Muscle of leg (tissue), 11 donors: ENCODE data around the gene ASIC4. TPM values are rescaled to one million over a fixed set of nuclear protein-coding genes. Genes with fewer than 3 reads are reported as not detected.
A peak's percentile ranks its signal among the peaks of the same experiment; 100 is the strongest.

Experiments
- DNase-seq: peaks from one replicate; pipeline ENCODE4 v3.0.0; 2013
- H3K27ac ChIP-seq: one replicate; pipeline ENCODE4 v1.5.1; 2013; ENCODE audit warnings: mild to moderate bottlenecking, low read length, control low read depth
- H3K27me3 ChIP-seq: one replicate; pipeline ENCODE4 v1.6.1; 2013; ENCODE audit warnings: low read length; ENCODE audit not compliant: control insufficient read depth, insufficient read depth
- H3K36me3 ChIP-seq: one replicate; pipeline ENCODE4 v1.6.1; 2013; ENCODE audit warnings: low read length; ENCODE audit not compliant: control insufficient read depth, insufficient read depth
- H3K4me1 ChIP-seq: one replicate; pipeline ENCODE4 v1.6.1; 2013; ENCODE audit warnings: low read length; ENCODE audit not compliant: control insufficient read depth, insufficient read depth
- H3K4me3 ChIP-seq: one replicate; pipeline ENCODE4 v1.5.1; 2013; ENCODE audit warnings: low read length, control low read depth
- H3K9me3 ChIP-seq: replicated peaks from 2 replicates; pipeline ENCODE4 v1.6.1; 2013; ENCODE audit warnings: low read depth, low read length; ENCODE audit not compliant: control insufficient read depth
- WGBS: methylation state at CpG from one replicate; pipeline ENCODE4 v1.1.5; 2013; ENCODE audit warnings: missing lambda C conversion rate; ENCODE audit not compliant: insufficient coverage; 5-methylcytosine and 5-hydroxymethylcytosine counted together
- polyA plus RNA-seq, 8 donors: library from polyadenylated mRNA; unstranded; fragments of 120-200 nt; gene quantifications; one replicate each; pipeline versions ENCODE4 v1.2.1 to v1.2.3, GENCODE V29; 2013; ENCODE audit warnings: inconsistent platforms in 1 of 8, low replicate concordance in 1 of 8; ENCODE audit not compliant: insufficient read length in 8 of 8, insufficient read depth in 1 of 8
- total RNA-seq: library from RNA; stranded (reverse); fragments of 120-200 nt; gene quantifications from one replicate; pipeline ENCODE4 v1.2.4, GENCODE V29; 2013

ASIC4 gene
- total and polyA plus RNA-seq, 9 donors, result 0.12 to 0.51 (median 0.35) TPM

DNA sequence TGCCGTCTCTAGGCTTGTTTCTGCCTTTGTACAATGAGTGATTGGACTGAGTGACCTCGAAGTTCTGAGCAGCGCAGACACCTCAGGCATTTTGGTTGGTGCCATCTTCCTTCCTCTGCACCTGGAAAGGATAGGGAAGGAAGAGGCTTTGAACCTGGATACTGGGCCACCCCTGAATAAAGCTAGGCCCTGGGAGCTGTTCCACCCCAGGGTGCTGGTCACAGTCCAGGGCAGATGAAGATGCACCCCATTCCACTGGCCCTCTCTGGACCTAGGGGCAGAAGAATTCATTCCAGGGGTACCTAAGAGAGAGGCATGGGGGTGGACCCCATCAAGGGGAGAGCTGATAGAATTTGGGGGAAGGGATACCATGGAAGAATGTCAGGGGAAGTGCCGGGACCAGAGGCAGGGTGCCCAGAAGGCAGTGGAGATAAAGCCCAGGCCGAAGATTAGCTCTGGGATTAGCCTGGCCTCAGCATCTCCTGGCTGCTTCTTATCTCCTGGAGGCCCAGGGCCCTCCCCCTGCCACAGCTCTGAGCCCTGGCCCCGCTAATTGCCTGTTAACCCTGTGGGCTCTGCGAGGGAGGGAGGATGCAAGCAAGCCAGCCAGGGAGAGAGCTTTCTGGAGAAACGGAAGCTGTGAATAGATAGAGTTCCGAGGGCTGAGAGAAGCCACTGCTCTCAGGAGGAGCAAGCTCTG is 11.4 kb downstream of the ASIC4 start:
- Histone ChIP-seq H3K4me1 (peaks cover 39% of the 10 kb centered on the region), H3K27ac (no peak overlapping the region), H3K27me3 (peaks cover 82% of the 10 kb centered on the region), H3K4me3 (no peak overlapping the region), H3K9me3 (no peaks in the 10 kb centered on the region), H3K36me3 (no peaks in the 10 kb centered on the region)
- WGBS, result 74% methylated on average over 4 of the region's 9 CpGs
- DNase-seq, result no peak

DNA sequence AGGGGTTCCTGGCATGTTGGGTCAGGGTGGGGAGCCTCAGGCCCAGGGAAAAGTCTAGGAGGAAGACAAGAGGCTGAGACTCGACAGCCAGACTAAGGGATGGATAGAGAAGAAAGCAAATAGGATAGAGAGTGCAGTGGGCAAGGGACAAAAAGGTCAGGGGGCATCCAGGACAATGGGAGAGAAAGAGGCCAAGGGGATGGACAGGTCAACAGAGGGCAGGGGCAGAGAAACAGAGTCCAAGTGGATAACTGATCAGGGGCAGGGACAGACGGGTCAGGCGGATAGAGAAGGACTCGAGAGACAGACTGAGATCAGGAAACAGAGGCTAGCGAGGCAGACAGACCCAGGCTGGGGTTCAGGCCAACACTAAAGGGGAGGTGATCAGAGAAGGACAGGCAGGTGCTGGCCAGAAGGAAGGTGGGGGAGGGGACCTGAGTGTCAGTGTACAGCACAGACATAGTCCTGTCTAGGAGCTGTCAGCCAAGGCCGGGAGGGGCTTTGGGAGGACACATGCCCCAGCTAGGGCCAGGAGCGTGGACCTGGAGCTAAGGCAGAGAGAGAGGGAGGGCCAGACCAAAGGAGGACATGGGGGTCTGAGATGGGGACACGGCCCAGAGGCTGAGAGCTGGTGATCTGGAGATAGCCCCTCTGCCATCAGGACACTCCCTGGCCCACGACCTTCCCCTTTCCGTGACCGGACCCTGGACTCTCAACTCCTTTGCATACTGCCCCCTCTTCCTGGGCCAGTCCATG is 12.2 kb downstream of the ASIC4 start:
- Histone ChIP-seq H3K27me3 (peaks cover 76% of the 10 kb centered on the region), H3K27ac (no peak overlapping the region), H3K9me3 (no peaks in the 10 kb centered on the region), H3K4me1 (peaks cover 31% of the 10 kb centered on the region), H3K4me3 (no peak overlapping the region), H3K36me3 (no peaks in the 10 kb centered on the region)
- DNase-seq, result no peak
- WGBS, result 54% methylated on average over 10 of the region's 11 CpGs

DNA sequence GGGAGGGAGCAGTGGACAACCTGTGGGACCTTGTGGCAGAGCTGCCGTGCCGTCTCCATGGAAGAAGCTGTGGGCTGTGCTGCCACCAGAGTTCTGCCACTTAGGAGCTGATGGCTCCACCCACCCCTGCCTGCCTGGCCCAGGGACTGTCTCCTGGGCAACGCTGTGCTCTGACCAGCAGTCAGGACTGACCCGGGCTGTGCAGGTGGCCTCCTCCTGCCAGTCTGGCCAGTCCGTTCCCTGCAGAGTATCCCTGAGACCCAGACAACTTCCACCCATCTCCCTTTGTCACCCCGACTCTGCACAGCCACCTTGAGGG is 12.8 kb downstream of the ASIC4 start:
- no peak for DNase-seq

GRCh38 chr2:219527472-219527871 is 13.2 kb downstream of the ASIC4 start:
- peaks cover 22% of the 10 kb centered on the region for H3K4me1 ChIP-seq
- DNase-seq, result no peak
- H3K36me3 ChIP-seq, result no peaks in the 10 kb centered on the region
- no peak overlapping the region for H3K4me3 ChIP-seq
- H3K27ac ChIP-seq, result no peak overlapping the region
- H3K9me3 ChIP-seq, result no peaks in the 10 kb centered on the region
- peaks cover 74% of the 10 kb centered on the region for H3K27me3 ChIP-seq
- WGBS, result 60% methylated on average over 1 of the region's 5 CpGs

More for the DNA sequence above, 12.8 kb downstream of the ASIC4 start:
- Histone ChIP-seq H3K27me3 (peaks cover 76% of the 10 kb centered on the region), H3K4me3 (no peak overlapping the region), H3K36me3 (no peaks in the 10 kb centered on the region), H3K4me1 (peaks cover 26% of the 10 kb centered on the region), H3K27ac (no peak overlapping the region), H3K9me3 (no peaks in the 10 kb centered on the region)
- 28% methylated on average over 5 of the region's 6 CpGs for WGBS

DNA sequence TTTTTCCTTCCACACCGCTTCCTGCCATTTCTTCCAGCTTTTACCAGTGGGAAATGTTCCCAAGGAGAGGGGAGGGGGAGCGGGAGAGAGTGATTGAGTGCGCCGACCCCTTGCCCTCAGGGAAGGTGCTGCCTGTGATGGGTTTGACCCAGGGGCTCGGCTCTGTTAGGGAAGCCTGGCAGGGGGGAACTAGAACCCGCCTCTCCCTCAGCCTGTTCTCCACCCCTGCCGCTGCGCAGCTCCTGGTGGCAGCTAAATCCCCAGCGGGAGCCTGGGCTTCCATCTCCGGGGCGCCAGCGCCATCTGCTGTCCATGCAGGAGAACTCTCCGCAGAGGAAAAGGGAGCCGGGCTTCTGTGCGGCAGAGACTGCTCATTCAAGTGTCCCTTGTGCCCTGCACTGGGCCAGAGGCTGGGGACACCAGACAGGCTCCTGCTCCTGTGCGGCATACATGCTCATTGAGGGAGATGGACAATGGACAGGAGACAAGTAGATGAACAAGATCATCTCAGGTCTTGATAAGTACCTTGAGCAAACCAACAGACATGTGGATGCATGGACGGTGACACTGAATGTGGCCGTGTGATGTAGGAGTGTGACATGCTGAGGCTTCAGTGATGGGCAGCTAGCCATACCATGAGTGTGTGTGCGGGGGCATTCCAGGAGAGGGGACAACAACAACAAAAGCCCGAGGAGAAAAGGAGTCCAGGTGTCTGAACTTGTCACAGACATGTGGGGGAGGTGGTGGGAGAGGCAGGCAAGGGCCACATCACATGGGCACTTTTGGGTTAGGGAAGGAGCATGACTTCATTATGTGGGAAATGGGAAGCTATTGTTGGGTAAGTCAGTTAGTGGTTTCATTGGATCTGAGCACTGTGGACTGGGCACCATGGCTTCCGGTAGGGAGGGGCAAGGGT is 16.0 kb downstream of the ASIC4 start:
- DNase-seq, result peak; percentile 88
- peak overlapping the region; percentile 11 for H3K4me3 ChIP-seq
- peaks cover 15% of the 10 kb centered on the region for H3K4me1 ChIP-seq
- 15% methylated on average over 16 of the region's 21 CpGs for WGBS
- H3K27ac ChIP-seq, result no peak overlapping the region
- peaks cover 55% of the 10 kb centered on the region for H3K27me3 ChIP-seq
- H3K36me3 ChIP-seq, result no peaks in the 10 kb centered on the region
- H3K9me3 ChIP-seq, result no peaks in the 10 kb centered on the region

- H3K27me3 ChIP-seq, result peaks cover 42% of the 10 kb centered on the region
- DNase-seq, result no peak
- WGBS, result 69% methylated on average over 14 of the region's 20 CpGs
Measured at GRCh38 chr2:219531639-219532377, 17.5 kb downstream of the ASIC4 start.

GRCh38 chr2:219532378-219532649 is 18.0 kb downstream of the ASIC4 start:
- Histone ChIP-seq H3K36me3 (no peaks in the 10 kb centered on the region), H3K4me1 (peaks cover 8% of the 10 kb centered on the region), H3K27me3 (peaks cover 39% of the 10 kb centered on the region), H3K27ac (no peak overlapping the region), H3K9me3 (no peaks in the 10 kb centered on the region), H3K4me3 (no peak overlapping the region)
- no peak for DNase-seq
- WGBS, result 82% methylated on average over 8 of the region's 8 CpGs

More at GRCh38 chr2:219531639-219532377, 17.5 kb downstream of the ASIC4 start:
- Histone ChIP-seq H3K36me3 (no peaks in the 10 kb centered on the region), H3K27ac (no peak overlapping the region), H3K4me3 (no peak overlapping the region), H3K4me1 (peaks cover 12% of the 10 kb centered on the region), H3K9me3 (no peaks in the 10 kb centered on the region)

- H3K27ac ChIP-seq, result no peak overlapping the region
- H3K36me3 ChIP-seq, result peaks cover 8% of the 10 kb centered on the region
- no peak for DNase-seq
- peaks cover 30% of the 10 kb centered on the region for H3K27me3 ChIP-seq
- H3K4me1 ChIP-seq, result peaks cover 22% of the 10 kb centered on the region
- H3K4me3 ChIP-seq, result no peak overlapping the region
- no peaks in the 10 kb centered on the region for H3K9me3 ChIP-seq
- WGBS, result 78% methylated on average over 1 of the region's 6 CpGs
Measured at GRCh38 chr2:219533930-219534661, 19.8 kb downstream of the ASIC4 start.

DNA sequence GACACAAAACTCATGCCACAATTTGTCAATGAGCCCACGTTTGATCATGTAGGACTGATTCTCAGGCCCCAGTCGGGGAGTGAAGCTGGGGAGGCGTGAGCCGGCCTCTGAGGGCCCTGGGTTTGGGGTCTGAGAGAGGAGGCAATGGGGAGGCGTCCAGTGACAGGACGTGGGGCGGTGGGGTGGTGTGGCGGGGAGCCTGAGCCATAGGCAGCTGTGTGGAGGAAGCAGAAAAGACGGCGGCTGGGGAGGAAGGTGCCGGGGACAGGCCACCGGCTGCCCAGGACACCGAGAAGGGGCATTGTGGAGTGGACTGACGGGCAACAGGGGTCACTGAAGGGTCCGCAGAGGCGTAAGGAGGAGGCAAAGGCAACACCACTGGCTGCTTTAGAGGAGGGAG is 22.1 kb downstream of the ASIC4 start:
- Histone ChIP-seq H3K4me3 (no peak overlapping the region), H3K9me3 (no peaks in the 10 kb centered on the region), H3K36me3 (peaks cover 31% of the 10 kb centered on the region), H3K27me3 (peaks cover 15% of the 10 kb centered on the region), H3K27ac (no peak overlapping the region), H3K4me1 (peaks cover 20% of the 10 kb centered on the region)
- no peak for DNase-seq
- 69% methylated on average over 14 of the region's 16 CpGs for WGBS
